ENCODE results near the gene FGF1.
A peak's percentile ranks its signal among the peaks of the same experiment; 100 is the strongest.

The FGF1 gene

GRCh38 chr5:142615948-142616347 is 69.9 kb downstream of the FGF1 start:
- Histone ChIP-seq H2AFZ (no peak overlapping the region), H3K27me3 (ENCODE audit: control insufficient read depth, insufficient read depth, low read length) (no peaks in the 10 kb centered on the region), H3K27ac (no peak overlapping the region), H3K4me3 (ENCODE audit: low read depth, low read length) (no peak overlapping the region), H3K9ac (no peak overlapping the region), H3K4me1 (peaks cover 22% of the 10 kb centered on the region), H3K4me2 (ENCODE audit: low read length) (no peak overlapping the region), H3K79me2 (no peaks in the 10 kb centered on the region), H3K9me3 (ENCODE audit: control insufficient read depth, low read length) (no peaks in the 10 kb centered on the region), H3K36me3 (ENCODE audit: control insufficient read depth, insufficient read depth, low read length) (no peaks in the 10 kb centered on the region)
- no peak for TF ChIP-seq CTCF (IDR thresholded peaks at IDR 0.05)

- peak overlapping the region; percentile 55 for H3K27ac ChIP-seq
- H3K9ac ChIP-seq: no peak overlapping the region
Observed at GRCh38 chr5:142614054-142614453, 71.8 kb downstream of the FGF1 start.

GRCh38 chr5:142613271-142613671 is 72.6 kb downstream of the FGF1 start:
- Histone ChIP-seq H3K79me2 (no peaks in the 10 kb centered on the region), H3K4me2 (ENCODE audit: low read length) (no peak overlapping the region), H3K9me3 (ENCODE audit: control insufficient read depth, low read length) (no peaks in the 10 kb centered on the region), H3K27ac (peak overlapping the region; percentile 55), H3K9ac (no peak overlapping the region), H3K4me1 (peaks cover 22% of the 10 kb centered on the region), H2AFZ (peak overlapping the region; percentile 74), H3K36me3 (ENCODE audit: control insufficient read depth, insufficient read depth, low read length) (no peaks in the 10 kb centered on the region), H3K27me3 (ENCODE audit: control insufficient read depth, insufficient read depth, low read length) (no peaks in the 10 kb centered on the region), H3K4me3 (ENCODE audit: low read depth, low read length) (no peak overlapping the region)
- no peak for TF ChIP-seq CTCF (IDR thresholded peaks at IDR 0.05)

More at GRCh38 chr5:142614054-142614453, 71.8 kb downstream of the FGF1 start:
- peak overlapping the region; percentile 74 for H2AFZ ChIP-seq
- no peak overlapping the region for H3K4me3 ChIP-seq (ENCODE audit: low read depth, low read length)
- TF ChIP-seq CTCF (IDR thresholded peaks at IDR 0.05): no peak
- H3K4me1 ChIP-seq: peaks cover 22% of the 10 kb centered on the region
- no peaks in the 10 kb centered on the region for H3K9me3 ChIP-seq (ENCODE audit: control insufficient read depth, low read length)
- no peaks in the 10 kb centered on the region for H3K79me2 ChIP-seq
- H3K4me2 ChIP-seq (ENCODE audit: low read length): no peak overlapping the region
- H3K27me3 ChIP-seq (ENCODE audit: control insufficient read depth, insufficient read depth, low read length): no peaks in the 10 kb centered on the region
- H3K36me3 ChIP-seq (ENCODE audit: control insufficient read depth, insufficient read depth, low read length): no peaks in the 10 kb centered on the region

- H3K27ac ChIP-seq: peak overlapping the region; percentile 55
- H3K9ac ChIP-seq: no peak overlapping the region
- peak overlapping the region; percentile 74 for H2AFZ ChIP-seq
- H3K4me1 ChIP-seq: peaks cover 22% of the 10 kb centered on the region
- no peaks in the 10 kb centered on the region for H3K36me3 ChIP-seq (ENCODE audit: control insufficient read depth, insufficient read depth, low read length)
- H3K4me2 ChIP-seq (ENCODE audit: low read length): no peak overlapping the region
- no peaks in the 10 kb centered on the region for H3K79me2 ChIP-seq
- H3K9me3 ChIP-seq (ENCODE audit: control insufficient read depth, low read length): no peaks in the 10 kb centered on the region
- no peaks in the 10 kb centered on the region for H3K27me3 ChIP-seq (ENCODE audit: control insufficient read depth, insufficient read depth, low read length)
- TF ChIP-seq CTCF (IDR thresholded peaks at IDR 0.05): no peak
- no peak overlapping the region for H3K4me3 ChIP-seq (ENCODE audit: low read depth, low read length)
Observed at GRCh38 chr5:142612494-142613270, 73.2 kb downstream of the FGF1 start.

- Histone ChIP-seq H3K4me3 (ENCODE audit: low read depth, low read length) (no peak overlapping the region), H3K4me2 (ENCODE audit: low read length) (no peak overlapping the region), H3K27ac (no peak overlapping the region), H3K9me3 (ENCODE audit: control insufficient read depth, low read length) (no peaks in the 10 kb centered on the region), H3K79me2 (no peaks in the 10 kb centered on the region), H2AFZ (no peak overlapping the region), H3K4me1 (peaks cover 22% of the 10 kb centered on the region), H3K9ac (no peak overlapping the region), H3K36me3 (ENCODE audit: control insufficient read depth, insufficient read depth, low read length) (no peaks in the 10 kb centered on the region), H3K27me3 (ENCODE audit: control insufficient read depth, insufficient read depth, low read length) (no peaks in the 10 kb centered on the region)
- peak; percentile 95 for TF ChIP-seq CTCF (IDR thresholded peaks at IDR 0.05)
Observed at GRCh38 chr5:142611154-142611553, 74.7 kb downstream of the FGF1 start.

Measured in parathyroid adenoma (tissue), 2 donors.